ENCODE results near the gene SLC25A42. TPM values are rescaled to one million over a fixed set of nuclear protein-coding genes. Genes with fewer than 3 reads are reported as not detected.

SLC25A42 gene
- polyA plus RNA-seq, 12 donors, result 7.2 to 20.2 (median 10.2) TPM; not detected in 1

DNA sequence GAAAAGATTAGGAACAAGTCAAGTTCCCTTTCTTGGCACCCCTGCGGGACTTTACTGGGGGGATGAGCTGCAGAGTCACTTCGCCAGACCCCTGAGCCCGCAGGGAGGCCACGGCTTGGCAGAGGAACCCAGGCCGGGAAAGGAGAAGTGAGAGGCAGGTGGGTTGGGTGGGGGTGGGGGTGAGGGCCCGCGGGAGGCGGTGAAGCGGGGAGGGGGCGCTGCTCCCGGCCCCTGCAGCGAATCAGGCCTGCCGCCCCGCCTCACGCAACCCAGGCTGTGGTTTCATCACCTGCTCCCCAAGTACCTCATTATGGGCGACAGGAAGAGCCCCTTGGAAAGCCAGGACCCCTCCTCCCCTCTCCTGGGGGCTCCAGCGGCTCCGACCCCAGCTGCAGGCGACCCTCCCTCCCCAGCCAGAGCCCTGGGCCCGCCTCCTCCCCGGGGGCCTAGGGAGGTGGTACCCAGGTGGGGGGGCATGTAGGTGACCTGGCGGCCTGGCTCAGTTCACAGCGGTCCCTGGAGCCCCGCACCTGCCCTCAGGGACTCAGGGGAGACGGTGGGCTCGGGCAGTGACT is 96.8 kb downstream of the SLC25A42 start:
- DNase-seq, result no peak

DNA sequence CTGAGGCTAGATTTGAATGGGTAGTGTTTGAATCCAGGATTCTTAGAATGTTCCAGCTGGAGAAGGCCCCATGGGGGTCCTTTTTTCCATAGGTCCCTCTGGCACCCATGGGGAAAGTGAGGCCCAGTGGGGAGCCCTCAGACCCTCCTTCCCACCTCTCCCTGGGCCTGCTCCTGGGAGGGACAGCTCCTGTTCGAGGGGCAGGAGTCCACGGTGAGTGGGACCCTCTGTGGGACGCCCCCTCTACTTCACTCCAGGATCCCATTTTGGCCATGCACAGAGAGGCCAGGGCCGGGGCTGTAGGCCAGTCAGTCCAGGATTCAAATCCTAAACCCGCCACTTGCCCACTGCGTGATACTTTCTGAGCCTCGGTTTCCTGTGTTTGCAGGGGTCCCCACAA is 98.7 kb downstream of the SLC25A42 start:
- DNase-seq, result no peak

Other genes starting within 250 kb of the SLC25A42 start
- gene UPF1, start 232.0 kb upstream of the SLC25A42 start, polyA plus RNA-seq (ENCODE audit: insufficient read length in 12 of 12), result 10 to 100 TPM in 11 of 12 donors, not detected in 1; 25.3 to 86.6 (median 33.8) TPM
- 10 to 100 TPM in 11 of 12 donors, not detected in 1; 15.8 to 49.2 (median 30.5) TPM for gene CERS1, start 167.8 kb upstream of the SLC25A42 start, polyA plus RNA-seq (ENCODE audit: insufficient read length in 12 of 12)
- 10 to 100 TPM in 11 of 12 donors, not detected in 1; 55.2 to 96.3 (median 71.7) TPM for gene COPE, start 144.6 kb upstream of the SLC25A42 start, polyA plus RNA-seq (ENCODE audit: insufficient read length in 12 of 12)
- gene DDX49, start 144.3 kb upstream of the SLC25A42 start, polyA plus RNA-seq (ENCODE audit: insufficient read length in 12 of 12), result 10 to 100 TPM in 11 of 12 donors, not detected in 1; 29.4 to 45.6 (median 34.8) TPM
- gene HOMER3, start 122.8 kb upstream of the SLC25A42 start, polyA plus RNA-seq (ENCODE audit: insufficient read length in 12 of 12), result 10 to 100 TPM in 11 of 12 donors, not detected in 1; 46.8 to 83.7 (median 56.3) TPM
- gene SUGP2, start 30.5 kb upstream of the SLC25A42 start, polyA plus RNA-seq (ENCODE audit: insufficient read length in 12 of 12), result 10 to 100 TPM in 11 of 12 donors, not detected in 1; 48.8 to 93.0 (median 60.4) TPM
- gene ARMC6, start 30.4 kb upstream of the SLC25A42 start, polyA plus RNA-seq (ENCODE audit: insufficient read length in 12 of 12), result 10 to 100 TPM in 11 of 12 donors, not detected in 1; 17.5 to 54.8 (median 23.2) TPM
- 10 to 100 TPM in 11 of 12 donors, not detected in 1; 13.3 to 30.7 (median 21.5) TPM for gene TMEM161A, start 74.5 kb downstream of the SLC25A42 start, polyA plus RNA-seq (ENCODE audit: insufficient read length in 12 of 12)
- 1 to 10 TPM in 8 of 12 donors, under 1 TPM in 2, not detected in 2; 0.66 to 3.4 (median 1.5) TPM for gene MEF2B, start 106.3 kb downstream of the SLC25A42 start, polyA plus RNA-seq (ENCODE audit: insufficient read length in 12 of 12)
- gene BORCS8, start 128.2 kb downstream of the SLC25A42 start, polyA plus RNA-seq (ENCODE audit: insufficient read length in 12 of 12), result 10 to 100 TPM in 8 of 12 donors, 1 to 10 TPM in 3, not detected in 1; 8.6 to 15.4 (median 11.8) TPM
- gene RFXANK, start 128.3 kb downstream of the SLC25A42 start, polyA plus RNA-seq (ENCODE audit: insufficient read length in 12 of 12), result 100 to 1,000 TPM in 1 of 12 donors, 10 to 100 TPM in 10, not detected in 1; 44.3 to 143 (median 52.1) TPM
- 10 to 100 TPM in 3 of 12 donors, 1 to 10 TPM in 7, not detected in 2; 6.8 to 13.2 (median 9.2) TPM for gene NR2C2AP, start 139.4 kb downstream of the SLC25A42 start, polyA plus RNA-seq (ENCODE audit: insufficient read length in 12 of 12)
- 1 to 10 TPM in 1 of 12 donors, under 1 TPM in 8, not detected in 3; 0.05 to 1.3 (median 0.16) TPM for gene NCAN, start 148.0 kb downstream of the SLC25A42 start, polyA plus RNA-seq (ENCODE audit: insufficient read length in 12 of 12)
- 1 to 10 TPM in 10 of 12 donors, not detected in 2; 1.3 to 4.1 (median 2.5) TPM for gene TM6SF2, start 209.3 kb downstream of the SLC25A42 start, polyA plus RNA-seq (ENCODE audit: insufficient read length in 12 of 12)